Activated CD4-positive, alpha-beta T cell treated with anti-CD3 and anti-CD28 coated beads, Interleukin-2, amount 50 U/mL, for 4 hours (primary cell): Measurements from ENCODE around the gene CELA1.
A peak's percentile ranks its signal among the peaks of the same experiment; 100 is the strongest.

Source experiments
- DNase-seq, 2 experiments: peaks; one replicate each; pipeline ENCODE4 v3.0.0-alpha.2; 2020

CELA1 gene

DNA sequence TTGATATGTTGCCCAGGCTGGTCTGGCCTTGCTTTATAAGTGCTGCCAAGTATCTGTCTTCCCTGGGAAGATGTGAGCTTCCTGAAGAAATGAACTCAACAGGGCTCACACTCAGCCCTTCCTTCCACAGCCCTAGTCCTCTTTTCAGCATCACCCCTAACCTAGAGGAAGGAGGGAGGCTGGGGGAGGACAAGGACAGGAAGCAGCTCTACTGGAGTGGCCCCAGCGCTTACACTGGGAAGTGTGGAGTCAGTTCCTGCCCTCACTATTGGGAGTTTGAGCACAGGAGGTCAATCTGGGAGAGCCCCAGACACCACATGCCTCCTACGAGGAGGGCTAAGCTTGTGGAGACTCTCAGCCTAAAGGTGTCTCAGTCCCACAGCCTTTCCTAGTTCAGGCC is 27.9 kb upstream of the CELA1 start:
- DNase-seq, result no peak

DNA sequence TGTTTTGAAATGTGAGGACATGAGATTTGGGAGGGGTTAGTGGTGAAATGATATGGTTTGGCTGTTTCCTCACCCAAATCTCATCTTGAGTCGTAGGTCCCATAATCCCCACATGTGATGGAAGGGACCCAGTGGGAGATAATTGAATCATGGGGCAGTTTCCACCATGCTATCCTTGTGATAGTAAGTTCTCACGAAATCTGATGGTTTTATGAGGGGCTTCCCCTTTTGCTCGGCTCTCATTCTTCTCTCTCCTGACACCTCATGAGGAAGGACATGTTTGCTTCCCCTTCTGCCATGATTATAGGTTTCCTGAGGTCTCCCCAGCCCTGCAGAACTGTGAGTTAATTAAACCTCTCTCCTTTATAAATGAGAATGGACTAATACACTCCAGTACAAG is 26.7 kb upstream of the CELA1 start:
- no peak for DNase-seq

GRCh38 chr12:51372021-51372420 is 25.5 kb upstream of the CELA1 start:
- no peak for DNase-seq

DNA sequence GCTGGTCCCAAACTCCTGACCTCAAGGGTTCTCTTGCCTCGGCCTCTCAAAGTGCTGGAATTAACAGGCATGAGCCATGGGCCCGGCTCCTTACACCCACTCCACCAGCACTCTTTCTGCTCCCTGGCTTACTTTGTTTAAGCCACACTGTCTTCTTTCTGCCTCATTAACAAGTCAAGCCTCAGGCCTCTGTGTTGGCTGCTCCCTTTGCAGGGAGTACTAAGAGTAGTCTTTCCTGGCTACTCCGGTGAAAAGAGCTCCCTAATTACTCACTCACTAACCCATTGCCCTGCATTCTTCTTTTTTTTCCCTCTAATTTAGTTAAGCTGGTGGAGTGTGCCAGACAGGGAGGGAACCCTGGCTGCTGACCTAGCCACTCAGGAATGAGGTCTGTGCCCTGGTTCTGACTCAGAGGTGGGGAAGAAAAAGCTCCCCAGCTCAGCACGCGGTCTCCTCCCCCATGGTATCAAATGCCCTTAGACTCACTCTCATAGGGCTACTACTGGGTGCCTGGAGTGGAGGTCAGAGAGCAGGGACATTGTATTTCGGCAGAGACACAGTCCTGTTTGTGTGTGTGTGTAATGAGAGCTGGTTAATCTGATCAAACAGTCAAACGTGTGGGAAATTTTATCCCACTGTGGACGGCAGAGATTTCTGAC is 24.9 kb upstream of the CELA1 start:
- no peak for DNase-seq

DNA sequence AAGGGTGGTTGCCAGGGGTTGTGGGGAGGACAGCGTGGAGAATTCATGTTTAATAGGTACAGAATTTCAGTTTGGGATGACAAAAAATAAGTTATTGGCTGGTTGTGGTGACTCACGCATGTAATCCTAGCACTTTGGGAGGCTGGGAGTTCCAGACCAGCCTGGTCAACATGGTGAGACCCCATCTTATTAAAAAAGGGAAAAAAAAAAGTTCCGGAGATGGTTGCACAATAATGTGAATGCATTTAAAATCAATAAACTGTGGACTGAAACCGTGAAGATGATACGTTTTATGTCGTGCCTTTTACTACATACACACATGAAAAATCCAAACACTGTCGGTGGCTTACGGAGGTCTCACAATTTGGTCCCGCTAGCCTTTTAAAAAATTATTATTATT is 24.2 kb upstream of the CELA1 start:
- DNase-seq, result no peak

- no peak for DNase-seq
Observed at GRCh38 chr12:51369581-51369980, 23.1 kb upstream of the CELA1 start.

GRCh38 chr12:51368640-51369517 is 22.4 kb upstream of the CELA1 start:
- DNase-seq, result peak; percentile 72 to 80

GRCh38 chr12:51365276-51365675 is 18.8 kb upstream of the CELA1 start:
- DNase-seq, result no peak

- no peak for DNase-seq
Observed at GRCh38 chr12:51364001-51364400, 17.5 kb upstream of the CELA1 start.

GRCh38 chr12:51362747-51363342 is 16.4 kb upstream of the CELA1 start:
- DNase-seq, result no peak

GRCh38 chr12:51362307-51362706 is 15.8 kb upstream of the CELA1 start:
- no peak for DNase-seq

- no peak for DNase-seq
Observed at GRCh38 chr12:51361161-51362016, 14.9 kb upstream of the CELA1 start.

- DNase-seq, result no peak
Observed at GRCh38 chr12:51360315-51360714, 13.8 kb upstream of the CELA1 start.

GRCh38 chr12:51359851-51360250 is 13.4 kb upstream of the CELA1 start:
- no peak for DNase-seq

DNA sequence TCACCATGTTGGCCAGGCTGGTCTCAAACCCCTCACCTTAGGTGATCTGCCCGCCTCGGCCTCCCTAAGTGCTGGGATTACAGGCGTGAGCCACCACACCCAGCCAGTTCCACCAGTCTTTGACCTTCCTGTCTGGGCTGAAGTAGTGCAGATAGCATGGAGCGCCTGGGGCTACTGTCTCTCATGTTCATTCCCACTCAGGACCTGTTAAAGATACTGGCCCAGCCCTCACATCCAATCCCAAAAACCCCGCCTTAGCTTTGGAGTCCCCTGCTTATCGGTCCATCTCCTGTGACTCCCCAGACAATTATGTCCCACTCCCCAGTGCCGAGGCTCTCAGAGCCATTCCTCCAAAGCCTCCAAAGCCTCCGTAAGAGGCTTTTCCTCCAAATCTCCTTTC is 12.0 kb upstream of the CELA1 start:
- DNase-seq, result no peak

GRCh38 chr12:51357374-51358047 is 11.0 kb upstream of the CELA1 start:
- DNase-seq, result no peak

DNA sequence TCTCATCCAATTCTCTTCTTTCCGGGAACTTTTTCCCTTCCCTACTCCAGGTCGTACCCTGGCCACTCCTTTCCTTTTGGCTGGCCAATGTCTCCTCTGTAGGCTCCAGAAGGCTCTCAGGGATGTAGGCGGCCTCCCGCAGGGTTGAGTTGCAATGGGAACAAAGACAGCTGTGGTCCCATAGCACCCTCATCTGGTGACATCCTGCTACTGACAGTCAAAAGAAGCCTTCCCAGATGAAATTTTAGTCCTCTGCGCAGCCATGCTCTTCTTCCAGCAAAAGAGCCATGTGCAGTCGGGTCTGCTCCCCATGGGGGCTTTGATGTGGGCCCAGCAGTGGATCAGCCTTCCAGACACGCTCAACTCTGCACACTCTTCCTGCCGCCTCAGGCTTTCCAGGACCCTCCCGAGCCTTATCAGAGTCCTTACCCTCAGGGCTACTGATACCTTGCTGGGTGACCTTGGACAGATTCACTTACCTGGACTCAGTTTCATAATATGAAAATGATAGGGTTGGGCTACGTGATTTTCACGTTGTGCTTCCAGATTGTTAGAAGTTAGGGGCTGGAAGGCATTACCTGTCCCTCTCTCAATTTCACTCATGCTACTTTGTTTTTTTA is 5.5 kb upstream of the CELA1 start:
- DNase-seq, result peak; percentile 24

DNA sequence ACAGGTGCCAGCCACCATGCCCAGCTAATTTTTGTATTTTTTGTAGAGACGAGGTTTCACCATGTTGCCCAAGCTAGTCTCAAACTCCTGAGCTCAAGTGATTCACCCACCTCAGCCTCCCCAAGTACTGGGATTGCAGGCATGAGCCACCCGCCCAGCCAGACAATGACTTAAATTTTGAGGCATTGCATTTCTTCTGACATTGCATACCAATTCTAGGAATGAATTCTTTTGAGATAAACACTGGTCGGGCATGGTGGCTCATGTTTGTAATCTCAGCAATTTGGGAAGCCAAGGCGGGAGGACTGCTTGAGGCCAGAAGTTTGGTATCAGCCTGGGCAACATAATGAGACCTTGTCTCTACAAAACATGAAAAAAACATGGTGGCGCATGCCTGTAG is 2.5 kb upstream of the CELA1 start:
- DNase-seq, result no peak

DNA sequence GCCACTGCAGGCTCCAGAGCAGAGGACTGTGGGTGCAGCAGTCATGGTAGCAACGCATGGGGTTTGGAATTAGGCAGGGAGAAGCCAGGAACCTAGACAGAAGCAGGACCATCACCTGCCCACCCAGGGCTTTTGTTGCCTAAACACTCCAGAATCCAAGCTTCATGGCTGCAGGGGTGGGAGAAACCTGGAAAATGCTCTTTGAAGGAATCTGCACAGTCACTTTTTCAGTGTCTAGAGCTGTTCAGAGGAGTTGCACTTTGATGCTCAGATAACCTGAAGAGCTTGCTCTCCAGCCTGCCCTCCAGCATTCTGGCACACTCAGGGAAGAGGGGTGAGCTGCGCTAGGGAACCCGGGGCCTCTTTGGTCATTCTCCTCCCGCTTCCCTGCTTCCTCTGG is 1.6 kb upstream of the CELA1 start:
- DNase-seq, result no peak

DNA sequence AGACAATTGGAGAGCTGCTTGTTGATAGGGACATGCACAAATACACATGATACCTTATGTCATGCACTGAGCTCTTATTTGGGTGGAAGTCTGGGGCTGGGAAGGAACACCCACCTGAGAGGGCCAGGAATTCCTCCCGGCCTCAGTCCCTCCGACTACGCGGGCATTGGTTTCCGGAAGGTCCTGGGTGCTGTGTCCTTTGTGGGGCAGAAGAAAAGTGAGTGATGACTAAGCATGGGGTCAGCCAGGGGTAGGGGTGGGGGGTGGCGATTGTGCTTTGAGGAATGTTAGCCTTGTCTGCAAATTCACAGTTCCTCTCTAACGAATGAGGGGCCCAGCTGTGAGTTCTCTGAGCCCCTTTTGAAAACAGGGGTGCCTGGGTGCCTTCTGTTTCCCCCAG is 798 bp downstream of the CELA1 start:
- no peak for DNase-seq

- DNase-seq, result no peak
Observed at GRCh38 chr12:51343201-51343600, 3.3 kb downstream of the CELA1 start.

DNA sequence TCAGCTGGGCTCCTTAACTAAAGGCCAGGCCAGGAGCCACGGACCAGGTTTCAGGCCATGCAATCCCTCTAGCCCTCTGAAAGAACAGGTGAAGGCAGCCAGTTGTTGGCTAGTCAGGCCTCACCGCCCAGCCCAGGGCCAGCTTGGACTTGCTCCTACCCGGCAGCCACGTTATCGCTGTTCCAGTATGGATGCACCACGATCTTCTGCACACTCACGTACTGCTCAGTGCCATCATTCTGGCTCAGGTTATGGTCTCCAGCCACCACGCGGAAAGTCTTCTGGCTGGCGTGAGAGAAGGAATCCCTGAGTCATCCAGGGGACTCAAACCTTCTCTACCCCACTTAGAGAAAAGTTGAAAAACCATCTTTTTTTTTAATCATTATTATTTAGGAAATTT is 4.1 kb downstream of the CELA1 start:
- DNase-seq, result no peak
